Osteoblast (primary cell): ENCODE results near the gene ZNF217. TPM values are rescaled to one million over a fixed set of nuclear protein-coding genes. Genes with fewer than 3 reads are reported as not detected.
"Not testable (repeated sequence)": the region's sequence is repeated elsewhere in the genome, so short reads cannot be mapped to it uniquely, and the experiment has no call there.

Source experiments
- DNase-seq: peaks from one replicate; pipeline ENCODE4 v3.0.0; 2011; ENCODE audit warnings: low spot score, mixed read lengths; ENCODE audit not compliant: insufficient read length; ENCODE audit errors: missing footprints
- H2AFZ ChIP-seq: 2 replicates; pipeline ENCODE4 v1.6.0; 2011; ENCODE audit warnings: mild to moderate bottlenecking, low read length
- H3K27ac ChIP-seq: 2 replicates; pipeline ENCODE4 v1.5.1; 2011; ENCODE audit warnings: mild to moderate bottlenecking, low read depth, low read length, moderate library complexity
- H3K27me3 ChIP-seq: 2 replicates; pipeline ENCODE4 v1.6.0; 2012; ENCODE audit warnings: mild to moderate bottlenecking, control low read depth, inconsistent platforms, low read length, moderate library complexity; ENCODE audit not compliant: insufficient read depth
- H3K36me3 ChIP-seq: 2 replicates; pipeline ENCODE4 v1.5.1; 2011; ENCODE audit warnings: mild to moderate bottlenecking, low read length, control low read depth, moderate library complexity; ENCODE audit not compliant: insufficient read depth
- H3K4me1 ChIP-seq: 2 replicates; pipeline ENCODE4 v1.5.1; 2011; ENCODE audit warnings: mild to moderate bottlenecking, low read length, control low read depth, moderate library complexity; ENCODE audit not compliant: insufficient read depth
- H3K4me2 ChIP-seq: 2 replicates; pipeline ENCODE4 v1.6.0; 2011; ENCODE audit warnings: mild to moderate bottlenecking, low read length; ENCODE audit not compliant: insufficient read depth
- H3K4me3 ChIP-seq: fragments of 200-600 bp; sonication (generic); 3 replicates; pipeline ENCODE4 v1.5.1; 2012; ENCODE audit warnings: mild to moderate bottlenecking, low read length, inconsistent platforms; ENCODE audit not compliant: insufficient read depth
- H3K79me2 ChIP-seq: 2 replicates; pipeline ENCODE4 v1.6.0; 2012; ENCODE audit warnings: mild to moderate bottlenecking, low read length, control low read depth, inconsistent platforms; ENCODE audit not compliant: insufficient read depth
- H3K9me3 ChIP-seq: 2 replicates; pipeline ENCODE4 v1.5.1; 2011; ENCODE audit warnings: low read depth, low read length, control low read depth
- H4K20me1 ChIP-seq: 2 replicates; pipeline ENCODE4 v1.6.0; 2012; ENCODE audit warnings: mild to moderate bottlenecking, low read length, control low read depth; ENCODE audit not compliant: insufficient read depth
- CTCF ChIP-seq: IDR thresholded peaks from 2 replicates; pipeline ENCODE4 v1.5.1; 2011; ENCODE audit warnings: mild to moderate bottlenecking, low read depth, low read length, moderate library complexity; ENCODE audit errors: extremely low read depth
- total RNA-seq: library from RNA; depleted of rRNA; stranded (reverse); fragments of >200 nt; gene quantifications from 2 replicates; pipeline ENCODE4 v1.2.3, GENCODE V29; 2012

Gene ZNF217
- total RNA-seq, 1 donor, result 26.4 TPM

GRCh38 chr20:53565254-53565653 lies 28.4 kb downstream of the ZNF217 start:
- no peak for TF ChIP-seq CTCF
- no peaks in the 10 kb centered on the region for H3K9me3 ChIP-seq
- peaks cover 28% of the 10 kb centered on the region for H3K79me2 ChIP-seq
- H3K4me2 ChIP-seq, result no peak overlapping the region
- no peak overlapping the region for H3K27ac ChIP-seq
- H3K27me3 ChIP-seq, result no peaks in the 10 kb centered on the region
- DNase-seq, result no peak
- H4K20me1 ChIP-seq, result peaks cover 7% of the 10 kb centered on the region
- H3K4me3 ChIP-seq, result no peak overlapping the region
- H3K36me3 ChIP-seq, result peaks cover 52% of the 10 kb centered on the region
- no peak overlapping the region for H2AFZ ChIP-seq
- H3K4me1 ChIP-seq, result no peaks in the 10 kb centered on the region

GRCh38 chr20:53562104-53562764 lies 31.4 kb downstream of the ZNF217 start:
- not testable (repeated sequence) for DNase-seq, H3K9me3 ChIP-seq, H3K4me1 ChIP-seq, H3K27ac ChIP-seq, H3K4me2 ChIP-seq, H3K4me3 ChIP-seq, H4K20me1 ChIP-seq, H3K27me3 ChIP-seq, H2AFZ ChIP-seq, H3K79me2 ChIP-seq
- H3K36me3 ChIP-seq, result peaks cover 24% of the 10 kb centered on the region

- Histone ChIP-seq H4K20me1 (no peaks in the 10 kb centered on the region), H3K27ac (no peak overlapping the region), H3K9me3 (no peaks in the 10 kb centered on the region), H3K4me2 (no peak overlapping the region), H3K27me3 (no peaks in the 10 kb centered on the region), H3K4me3 (no peak overlapping the region), H3K79me2 (no peaks in the 10 kb centered on the region), H2AFZ (no peak overlapping the region), H3K36me3 (peaks cover 17% of the 10 kb centered on the region), H3K4me1 (no peaks in the 10 kb centered on the region)
- DNase-seq, result no peak
- TF ChIP-seq CTCF, result no peak
These were observed 32.1 kb downstream of the ZNF217 start for GRCh38 chr20:53561505-53561904.

- H3K36me3 ChIP-seq, result peaks cover 2% of the 10 kb centered on the region
- H3K27me3 ChIP-seq, result no peaks in the 10 kb centered on the region
- DNase-seq, result no peak
- H4K20me1 ChIP-seq, result no peaks in the 10 kb centered on the region
- no peaks in the 10 kb centered on the region for H3K79me2 ChIP-seq
- no peak overlapping the region for H3K4me2 ChIP-seq
- no peaks in the 10 kb centered on the region for H3K4me1 ChIP-seq
- H2AFZ ChIP-seq, result no peak overlapping the region
- no peaks in the 10 kb centered on the region for H3K9me3 ChIP-seq
- TF ChIP-seq CTCF, result no peak
- no peak overlapping the region for H3K27ac ChIP-seq
- no peak overlapping the region for H3K4me3 ChIP-seq
These were observed 33.8 kb downstream of the ZNF217 start for GRCh38 chr20:53559816-53560215.
